ENCODE measurements around the gene HPS5.
"Not testable (repeated sequence)": the region's sequence is repeated elsewhere in the genome, so short reads cannot be mapped to it uniquely, and the experiment has no call there.

HPS5 gene

GRCh38 chr11:18321969-18322711 is at the start of gene HPS5, which contains the start of gene GTF2H1:
HPS5 (minus strand) TSS chr11:18322140; CDS start chr11:18317858, 4,282 bp downstream.
GTF2H1 (plus strand) TSS chr11:18322567; CDS start chr11:18333075, 10,508 bp downstream.
- peak; percentile 98 for DNase-seq

DNA sequence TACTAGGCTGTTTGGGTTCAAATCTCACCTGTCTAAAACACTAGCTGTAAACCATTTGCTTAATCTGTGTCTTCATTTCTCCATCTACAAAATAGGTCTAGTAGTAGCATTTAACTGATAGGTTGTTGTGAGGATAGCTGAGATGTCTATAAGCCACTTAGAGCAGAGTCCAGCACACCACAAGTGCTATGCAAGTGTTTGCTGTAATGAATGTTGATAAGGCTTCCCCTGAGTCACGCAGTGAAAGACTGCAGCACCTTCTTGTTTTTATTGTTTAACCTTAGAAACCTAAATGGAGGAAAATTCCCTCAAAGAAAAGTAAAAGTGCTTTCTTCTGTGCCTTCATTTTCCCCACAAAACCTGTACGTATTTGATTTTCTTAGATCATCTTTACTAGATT is 49.3 kb upstream of the HPS5 start:
- no peak for DNase-seq

DNA sequence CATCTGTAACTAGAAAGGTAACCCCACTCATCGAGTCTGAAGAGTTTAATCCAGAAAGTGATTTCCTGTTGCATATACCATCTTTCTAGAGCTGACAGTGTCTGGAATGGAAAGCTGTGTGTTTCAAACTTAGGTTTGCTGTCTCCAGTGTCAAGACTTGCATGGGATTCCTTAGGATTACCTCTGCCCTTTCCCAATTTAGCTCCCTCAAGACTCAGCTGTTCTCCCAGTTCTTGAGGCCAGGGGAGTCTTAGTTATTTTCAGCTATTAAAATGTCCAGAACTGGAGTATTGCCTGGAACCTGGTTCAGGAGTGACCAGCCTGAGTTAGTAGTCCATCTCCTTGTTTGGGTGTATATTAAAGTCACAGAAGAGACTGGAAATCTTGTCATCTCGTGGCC is 47.5 kb upstream of the HPS5 start:
- DNase-seq, result no peak

GRCh38 chr11:18368221-18368620 is 46.3 kb upstream of the HPS5 start:
- DNase-seq, result no peak

GRCh38 chr11:18367431-18367830 is 45.5 kb upstream of the HPS5 start:
- DNase-seq, result no peak

GRCh38 chr11:18366286-18366685 is 44.3 kb upstream of the HPS5 start:
- no peak for DNase-seq

GRCh38 chr11:18365741-18366140 is 43.8 kb upstream of the HPS5 start:
- no peak for DNase-seq

DNA sequence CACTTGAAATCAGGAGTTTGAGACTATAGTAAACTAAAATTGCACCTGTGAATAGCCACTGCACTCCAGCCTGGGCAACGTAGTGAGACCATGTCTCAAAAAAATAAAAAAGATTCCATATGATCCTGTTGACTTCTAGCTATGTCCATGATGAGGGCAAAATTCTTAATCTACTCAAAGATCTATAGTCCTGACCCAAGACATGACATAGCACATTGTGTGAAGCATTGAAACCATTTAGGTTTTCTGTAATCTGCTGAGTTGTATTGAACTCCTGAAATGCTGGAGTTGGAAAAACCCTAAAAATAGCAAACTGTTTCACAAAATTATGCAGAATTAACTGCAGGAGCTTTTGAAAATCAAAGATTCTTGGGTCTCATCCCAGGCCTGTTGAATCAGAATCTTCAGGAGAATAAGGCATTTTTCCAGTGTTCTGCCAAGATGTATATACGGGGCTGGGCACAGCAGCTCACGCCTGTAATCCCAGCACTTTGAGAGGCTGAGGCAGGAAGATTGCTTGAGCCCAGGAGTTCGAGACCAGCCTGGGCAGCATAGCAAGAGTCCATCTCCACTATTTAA is 42.6 kb upstream of the HPS5 start:
- no peak for DNase-seq

- no peak for DNase-seq
Observed at GRCh38 chr11:18361154-18361553, 39.2 kb upstream of the HPS5 start.

DNA sequence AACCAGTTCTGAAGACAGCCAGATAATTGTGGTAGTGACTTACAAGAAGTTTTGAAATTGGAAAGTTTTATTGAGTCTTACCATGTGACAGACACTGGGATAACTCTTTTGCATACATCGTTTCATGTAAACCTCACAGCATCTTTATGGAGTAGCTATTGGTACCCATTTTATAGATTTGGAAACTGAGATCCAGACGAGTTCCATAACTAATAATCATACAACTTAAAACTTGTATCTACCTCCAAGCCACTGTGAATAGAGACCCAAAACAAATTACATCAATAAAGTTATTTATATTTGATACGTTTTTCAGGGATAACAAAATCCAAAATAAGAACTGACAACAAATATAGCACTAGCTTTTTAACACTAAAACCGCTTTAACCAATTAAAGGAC is 36.7 kb upstream of the HPS5 start:
- DNase-seq, result no peak

- DNase-seq, result no peak
Observed at GRCh38 chr11:18352581-18352980, 30.6 kb upstream of the HPS5 start.

GRCh38 chr11:18347471-18348125 is 25.7 kb upstream of the HPS5 start:
- no peak for DNase-seq

DNA sequence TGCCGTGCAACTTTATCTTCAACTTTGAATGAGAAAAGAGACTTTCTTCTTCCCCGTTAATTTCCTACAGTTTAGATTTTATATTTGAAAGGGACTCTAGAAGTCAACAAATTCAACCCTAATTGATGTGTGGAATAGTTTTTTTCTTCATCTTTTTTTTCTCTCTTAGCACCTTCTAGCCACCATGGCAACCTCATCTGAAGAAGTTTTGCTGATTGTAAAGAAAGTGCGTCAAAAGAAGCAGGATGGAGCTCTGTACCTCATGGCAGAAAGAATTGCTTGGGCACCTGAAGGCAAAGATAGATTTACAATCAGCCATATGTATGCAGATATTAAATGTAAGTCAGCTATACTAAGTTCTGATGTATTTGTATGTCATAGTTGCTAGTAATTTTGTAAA is 11.0 kb upstream of the HPS5 start:
- no peak for DNase-seq

GRCh38 chr11:18332302-18332701 is 10.4 kb upstream of the HPS5 start:
- DNase-seq, result no peak

DNA sequence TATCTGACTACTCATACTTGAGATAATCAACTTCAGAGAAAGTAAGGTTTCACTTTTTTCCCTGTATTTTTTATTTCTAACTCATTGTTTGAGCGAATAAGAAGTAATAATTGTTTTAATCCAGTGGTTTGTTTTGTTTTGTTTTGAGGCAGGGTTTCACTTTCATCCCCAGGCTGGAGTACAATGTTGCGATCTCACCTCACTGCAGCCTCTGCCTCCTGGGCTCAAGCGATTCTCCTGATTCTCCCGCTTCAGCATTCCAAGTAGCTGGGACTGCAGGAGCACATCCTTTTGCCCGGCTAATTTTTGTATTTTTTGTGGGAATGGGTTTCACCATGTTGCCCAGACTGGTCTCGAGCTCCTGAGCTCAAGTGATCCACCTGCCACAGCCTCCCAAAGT is 9.0 kb upstream of the HPS5 start:
- DNase-seq, result no peak

GRCh38 chr11:18329196-18329870 is 7.4 kb upstream of the HPS5 start:
- DNase-seq, result no peak

GRCh38 chr11:18324381-18324780 is 2.4 kb upstream of the HPS5 start:
- DNase-seq, result no peak

- not testable (repeated sequence) for DNase-seq
Observed at GRCh38 chr11:18323881-18324280, 1.9 kb upstream of the HPS5 start.

GRCh38 chr11:18322818-18323570 is 1.1 kb upstream of the HPS5 start:
- no peak for DNase-seq

DNA sequence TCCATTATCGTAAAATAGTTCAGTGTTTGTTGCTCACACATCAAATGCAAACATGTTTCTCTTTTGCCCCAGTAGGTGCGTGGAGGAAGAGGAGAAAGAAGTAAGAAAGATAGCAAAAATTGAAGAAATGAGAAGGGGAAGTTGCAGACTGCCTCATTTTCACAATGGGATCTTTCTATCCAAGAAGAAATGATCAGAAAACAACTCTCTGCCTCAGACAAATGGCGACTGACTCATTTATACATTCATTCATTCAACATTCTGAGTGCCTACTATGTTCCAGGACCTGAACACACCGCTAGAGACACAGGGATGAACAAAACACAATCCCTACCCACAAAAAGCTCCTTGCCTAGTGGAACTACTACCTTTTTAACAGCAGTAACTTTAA is 367 bp downstream of the HPS5 start:
- DNase-seq, result no peak

- DNase-seq, result no peak
Observed at GRCh38 chr11:18320617-18321016, 1.3 kb downstream of the HPS5 start.

DNA sequence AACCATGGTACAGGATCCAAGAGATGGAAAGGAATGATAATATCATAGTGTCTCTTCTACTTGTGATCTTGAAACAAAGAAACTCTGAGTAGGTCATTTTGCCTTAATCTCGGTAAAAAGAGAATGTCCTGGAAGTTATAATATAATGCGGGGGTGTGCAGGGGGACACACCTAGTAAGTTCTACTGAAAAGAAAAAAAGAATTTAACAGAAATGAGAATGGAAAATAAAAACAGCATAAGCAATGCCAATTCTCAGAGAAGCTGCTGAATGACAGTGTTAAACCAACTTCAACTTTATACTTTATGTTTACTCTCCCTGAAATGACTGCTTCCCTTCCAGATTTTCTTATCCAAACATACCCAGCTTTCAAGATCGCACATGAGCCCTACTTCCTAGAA is 2.0 kb downstream of the HPS5 start:
- DNase-seq, result no peak

- DNase-seq, result no peak
Observed at GRCh38 chr11:18317551-18317950, 4.4 kb downstream of the HPS5 start.
